ENCODE results near the gene ATXN1.

Gene ATXN1

GRCh38 chr6:16572317-16572716, 188.9 kb downstream of the ATXN1 start:
- Histone ChIP-seq H3K4me1 (ENCODE audit: control insufficient read depth, insufficient read depth, low read length) (no peaks in the 10 kb centered on the region), H3K9ac (ENCODE audit: low read length) (no peak overlapping the region), H3K4me3 (ENCODE audit: low read length) (no peak overlapping the region), H3K27ac (ENCODE audit: low read depth, low read length) (no peak overlapping the region), H3K36me3 (ENCODE audit: control insufficient read depth, insufficient read depth, low read length) (no peaks in the 10 kb centered on the region), H3K27me3 (ENCODE audit: control insufficient read depth, insufficient read depth, low read length) (no peaks in the 10 kb centered on the region)

GRCh38 chr6:16570946-16571345, 190.3 kb downstream of the ATXN1 start:
- H3K4me1 ChIP-seq (ENCODE audit: control insufficient read depth, insufficient read depth, low read length): no peaks in the 10 kb centered on the region
- no peaks in the 10 kb centered on the region for H3K27me3 ChIP-seq (ENCODE audit: control insufficient read depth, insufficient read depth, low read length)
- no peaks in the 10 kb centered on the region for H3K36me3 ChIP-seq (ENCODE audit: control insufficient read depth, insufficient read depth, low read length)
- no peak overlapping the region for H3K27ac ChIP-seq (ENCODE audit: low read depth, low read length)
- no peak overlapping the region for H3K4me3 ChIP-seq (ENCODE audit: low read length)
- H3K9ac ChIP-seq (ENCODE audit: low read length): no peak overlapping the region

- no peak overlapping the region for H3K4me3 ChIP-seq (ENCODE audit: low read length)
- no peak overlapping the region for H3K27ac ChIP-seq (ENCODE audit: low read depth, low read length)
- H3K36me3 ChIP-seq (ENCODE audit: control insufficient read depth, insufficient read depth, low read length): no peaks in the 10 kb centered on the region
These were observed 191.1 kb downstream of the ATXN1 start for GRCh38 chr6:16570221-16570553.

GRCh38 chr6:16568128-16568527, 193.1 kb downstream of the ATXN1 start:
- Histone ChIP-seq H3K27ac (ENCODE audit: low read depth, low read length) (no peak overlapping the region), H3K9ac (ENCODE audit: low read length) (no peak overlapping the region), H3K4me3 (ENCODE audit: low read length) (no peak overlapping the region)

More at GRCh38 chr6:16570221-16570553, 191.1 kb downstream of the ATXN1 start:
- Histone ChIP-seq H3K4me1 (ENCODE audit: control insufficient read depth, insufficient read depth, low read length) (no peaks in the 10 kb centered on the region), H3K27me3 (ENCODE audit: control insufficient read depth, insufficient read depth, low read length) (no peaks in the 10 kb centered on the region), H3K9ac (ENCODE audit: low read length) (no peak overlapping the region)

GRCh38 chr6:16567071-16567470, 194.2 kb downstream of the ATXN1 start:
- H3K27ac ChIP-seq (ENCODE audit: low read depth, low read length): no peak overlapping the region
- H3K27me3 ChIP-seq (ENCODE audit: control insufficient read depth, insufficient read depth, low read length): no peaks in the 10 kb centered on the region
- H3K4me1 ChIP-seq (ENCODE audit: control insufficient read depth, insufficient read depth, low read length): no peaks in the 10 kb centered on the region
- no peak overlapping the region for H3K4me3 ChIP-seq (ENCODE audit: low read length)
- no peaks in the 10 kb centered on the region for H3K36me3 ChIP-seq (ENCODE audit: control insufficient read depth, insufficient read depth, low read length)
- no peak overlapping the region for H3K9ac ChIP-seq (ENCODE audit: low read length)

More at GRCh38 chr6:16568128-16568527, 193.1 kb downstream of the ATXN1 start:
- H3K27me3 ChIP-seq (ENCODE audit: control insufficient read depth, insufficient read depth, low read length): no peaks in the 10 kb centered on the region
- H3K4me1 ChIP-seq (ENCODE audit: control insufficient read depth, insufficient read depth, low read length): no peaks in the 10 kb centered on the region
- H3K36me3 ChIP-seq (ENCODE audit: control insufficient read depth, insufficient read depth, low read length): no peaks in the 10 kb centered on the region

GRCh38 chr6:16564436-16564835, 196.8 kb downstream of the ATXN1 start:
- Histone ChIP-seq H3K4me3 (ENCODE audit: low read length) (no peak overlapping the region), H3K9ac (ENCODE audit: low read length) (no peak overlapping the region), H3K36me3 (ENCODE audit: control insufficient read depth, insufficient read depth, low read length) (no peaks in the 10 kb centered on the region), H3K27me3 (ENCODE audit: control insufficient read depth, insufficient read depth, low read length) (no peaks in the 10 kb centered on the region), H3K4me1 (ENCODE audit: control insufficient read depth, insufficient read depth, low read length) (no peaks in the 10 kb centered on the region), H3K27ac (ENCODE audit: low read depth, low read length) (no peak overlapping the region)

- Histone ChIP-seq H3K27me3 (ENCODE audit: control insufficient read depth, insufficient read depth, low read length) (no peaks in the 10 kb centered on the region), H3K4me3 (ENCODE audit: low read length) (no peak overlapping the region), H3K36me3 (ENCODE audit: control insufficient read depth, insufficient read depth, low read length) (no peaks in the 10 kb centered on the region), H3K9ac (ENCODE audit: low read length) (no peak overlapping the region), H3K27ac (ENCODE audit: low read depth, low read length) (no peak overlapping the region), H3K4me1 (ENCODE audit: control insufficient read depth, insufficient read depth, low read length) (peaks cover 5% of the 10 kb centered on the region)
These were observed 197.5 kb downstream of the ATXN1 start for GRCh38 chr6:16563628-16564240.

GRCh38 chr6:16562498-16562897, 198.8 kb downstream of the ATXN1 start:
- Histone ChIP-seq H3K9ac (ENCODE audit: low read length) (no peak overlapping the region), H3K4me1 (ENCODE audit: control insufficient read depth, insufficient read depth, low read length) (peaks cover 6% of the 10 kb centered on the region), H3K27me3 (ENCODE audit: control insufficient read depth, insufficient read depth, low read length) (no peaks in the 10 kb centered on the region), H3K4me3 (ENCODE audit: low read length) (no peak overlapping the region), H3K27ac (ENCODE audit: low read depth, low read length) (no peak overlapping the region), H3K36me3 (ENCODE audit: control insufficient read depth, insufficient read depth, low read length) (no peaks in the 10 kb centered on the region)

- Histone ChIP-seq H3K36me3 (ENCODE audit: control insufficient read depth, insufficient read depth, low read length) (no peaks in the 10 kb centered on the region), H3K4me1 (ENCODE audit: control insufficient read depth, insufficient read depth, low read length) (peaks cover 6% of the 10 kb centered on the region), H3K27me3 (ENCODE audit: control insufficient read depth, insufficient read depth, low read length) (no peaks in the 10 kb centered on the region), H3K27ac (ENCODE audit: low read depth, low read length) (no peak overlapping the region), H3K9ac (ENCODE audit: low read length) (no peak overlapping the region), H3K4me3 (ENCODE audit: low read length) (no peak overlapping the region)
These were observed 202.2 kb downstream of the ATXN1 start for GRCh38 chr6:16559071-16559470.

- Histone ChIP-seq H3K4me3 (ENCODE audit: low read length) (no peak overlapping the region), H3K27ac (ENCODE audit: low read depth, low read length) (no peak overlapping the region), H3K27me3 (ENCODE audit: control insufficient read depth, insufficient read depth, low read length) (no peaks in the 10 kb centered on the region), H3K36me3 (ENCODE audit: control insufficient read depth, insufficient read depth, low read length) (no peaks in the 10 kb centered on the region), H3K9ac (ENCODE audit: low read length) (no peak overlapping the region), H3K4me1 (ENCODE audit: control insufficient read depth, insufficient read depth, low read length) (peaks cover 6% of the 10 kb centered on the region)
These were observed 205.7 kb downstream of the ATXN1 start for GRCh38 chr6:16555550-16555949.

GRCh38 chr6:16553531-16553930, 207.7 kb downstream of the ATXN1 start:
- Histone ChIP-seq H3K9ac (ENCODE audit: low read length) (no peak overlapping the region), H3K4me1 (ENCODE audit: control insufficient read depth, insufficient read depth, low read length) (no peaks in the 10 kb centered on the region), H3K4me3 (ENCODE audit: low read length) (no peak overlapping the region), H3K36me3 (ENCODE audit: control insufficient read depth, insufficient read depth, low read length) (no peaks in the 10 kb centered on the region), H3K27me3 (ENCODE audit: control insufficient read depth, insufficient read depth, low read length) (no peaks in the 10 kb centered on the region), H3K27ac (ENCODE audit: low read depth, low read length) (no peak overlapping the region)

- Histone ChIP-seq H3K27ac (ENCODE audit: low read depth, low read length) (no peak overlapping the region), H3K27me3 (ENCODE audit: control insufficient read depth, insufficient read depth, low read length) (no peaks in the 10 kb centered on the region), H3K4me1 (ENCODE audit: control insufficient read depth, insufficient read depth, low read length) (no peaks in the 10 kb centered on the region), H3K9ac (ENCODE audit: low read length) (no peak overlapping the region), H3K4me3 (ENCODE audit: low read length) (no peak overlapping the region), H3K36me3 (ENCODE audit: control insufficient read depth, insufficient read depth, low read length) (no peaks in the 10 kb centered on the region)
These were observed 209.8 kb downstream of the ATXN1 start for GRCh38 chr6:16551466-16551865.

- H3K27me3 ChIP-seq (ENCODE audit: control insufficient read depth, insufficient read depth, low read length): no peaks in the 10 kb centered on the region
- no peak overlapping the region for H3K9ac ChIP-seq (ENCODE audit: low read length)
- no peak overlapping the region for H3K27ac ChIP-seq (ENCODE audit: low read depth, low read length)
- no peaks in the 10 kb centered on the region for H3K36me3 ChIP-seq (ENCODE audit: control insufficient read depth, insufficient read depth, low read length)
- H3K4me3 ChIP-seq (ENCODE audit: low read length): no peak overlapping the region
- no peaks in the 10 kb centered on the region for H3K4me1 ChIP-seq (ENCODE audit: control insufficient read depth, insufficient read depth, low read length)
These were observed 213.1 kb downstream of the ATXN1 start for GRCh38 chr6:16548121-16548520.
